Tibial nerve (tissue), 3 donors: Measurements from ENCODE around the gene PTPRF.

Experiments used
- POLR2A ChIP-seq, 2 donors: fragments of 450-650 bp; IDR thresholded peaks; one replicate each; pipeline ENCODE4 v1.6.1; 2017; ENCODE audit warnings: antibody characterized with exemption in 2 of 2, mild to moderate bottlenecking in 2 of 2, moderate library complexity in 2 of 2
- TF ChIP-seq, protein P1 (sequence below), 5 experiments: fragments of 200-600 bp in 3 of 5; fragments of 450-650 bp in 2 of 5; sonication (generic) in 3 of 5; IDR thresholded peaks; one replicate each; pipeline ENCODE4 v1.5.1; 2016 to 2019; ENCODE audit warnings: antibody characterized with exemption in 5 of 5, mild to moderate bottlenecking in 3 of 5, moderate library complexity in 2 of 5

DNA sequence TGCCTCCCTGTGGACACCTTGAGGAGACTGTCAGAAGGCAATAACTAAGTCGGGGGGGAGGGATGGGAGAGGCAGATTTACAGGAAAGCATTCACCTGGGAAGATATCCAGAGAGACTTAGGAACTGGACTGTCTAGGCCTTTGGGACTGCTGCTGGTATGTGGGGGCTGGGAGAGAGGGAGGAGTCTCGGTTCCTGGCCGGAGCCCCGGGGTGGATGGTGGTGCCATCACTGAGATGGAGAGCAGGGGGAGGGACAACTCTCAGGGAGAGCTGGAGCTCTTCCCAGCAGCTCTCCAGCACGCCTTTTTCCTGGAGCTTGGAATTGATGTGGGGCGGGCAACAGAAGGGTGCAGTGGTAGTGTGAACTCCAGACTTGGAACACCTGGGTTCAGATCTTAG, 22.1 kb downstream of the PTPRF start:
- TF ChIP-seq POLR2A (IDR thresholded peaks at IDR 0.05) = no peak
- TF ChIP-seq, protein P1, sequence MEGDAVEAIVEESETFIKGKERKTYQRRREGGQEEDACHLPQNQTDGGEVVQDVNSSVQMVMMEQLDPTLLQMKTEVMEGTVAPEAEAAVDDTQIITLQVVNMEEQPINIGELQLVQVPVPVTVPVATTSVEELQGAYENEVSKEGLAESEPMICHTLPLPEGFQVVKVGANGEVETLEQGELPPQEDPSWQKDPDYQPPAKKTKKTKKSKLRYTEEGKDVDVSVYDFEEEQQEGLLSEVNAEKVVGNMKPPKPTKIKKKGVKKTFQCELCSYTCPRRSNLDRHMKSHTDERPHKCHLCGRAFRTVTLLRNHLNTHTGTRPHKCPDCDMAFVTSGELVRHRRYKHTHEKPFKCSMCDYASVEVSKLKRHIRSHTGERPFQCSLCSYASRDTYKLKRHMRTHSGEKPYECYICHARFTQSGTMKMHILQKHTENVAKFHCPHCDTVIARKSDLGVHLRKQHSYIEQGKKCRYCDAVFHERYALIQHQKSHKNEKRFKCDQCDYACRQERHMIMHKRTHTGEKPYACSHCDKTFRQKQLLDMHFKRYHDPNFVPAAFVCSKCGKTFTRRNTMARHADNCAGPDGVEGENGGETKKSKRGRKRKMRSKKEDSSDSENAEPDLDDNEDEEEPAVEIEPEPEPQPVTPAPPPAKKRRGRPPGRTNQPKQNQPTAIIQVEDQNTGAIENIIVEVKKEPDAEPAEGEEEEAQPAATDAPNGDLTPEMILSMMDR (IDR thresholded peaks at IDR 0.05) = no peak
